ENCODE measurements around the gene UBE2M.

DNA sequence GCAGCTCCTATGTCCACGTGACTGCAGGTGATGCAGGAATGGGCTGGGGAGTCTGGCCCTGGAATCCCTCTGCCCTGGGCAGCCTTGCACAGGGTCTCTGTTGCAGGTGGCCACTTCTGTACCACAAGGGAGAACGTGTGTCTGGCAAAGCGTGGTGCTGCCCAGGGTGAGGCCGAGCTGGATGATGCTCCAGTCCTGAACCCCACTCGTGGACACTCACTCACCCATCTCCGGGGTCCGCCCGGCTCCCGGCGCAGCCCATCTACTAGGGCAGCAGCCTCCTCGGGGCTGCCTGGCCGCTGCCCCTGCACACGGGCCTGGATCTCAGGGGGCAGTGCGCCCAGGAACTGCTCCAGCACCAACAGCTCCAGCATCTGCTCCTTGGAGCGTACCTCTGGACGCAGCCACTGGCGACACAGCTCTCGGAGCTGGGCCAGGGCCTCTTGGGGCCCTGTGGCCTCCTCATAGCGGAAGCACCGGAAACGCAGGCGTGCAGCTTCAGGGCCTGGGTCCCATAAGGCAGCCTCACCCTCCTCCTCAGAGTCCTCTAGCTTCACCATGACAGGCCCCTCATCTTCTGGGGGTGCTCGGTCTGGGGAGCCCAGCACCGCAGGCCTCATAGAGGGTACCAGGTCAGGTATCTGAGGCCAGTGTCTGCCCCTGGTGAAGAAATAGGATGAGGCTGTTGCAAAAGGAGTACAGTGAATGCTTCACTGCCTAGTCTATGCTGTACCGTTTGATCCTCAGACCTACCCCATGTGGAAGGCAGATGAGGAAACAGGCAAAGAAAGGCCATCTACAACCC, 12.6 kb upstream of the UBE2M start:
- TF ChIP-seq, protein P1, sequence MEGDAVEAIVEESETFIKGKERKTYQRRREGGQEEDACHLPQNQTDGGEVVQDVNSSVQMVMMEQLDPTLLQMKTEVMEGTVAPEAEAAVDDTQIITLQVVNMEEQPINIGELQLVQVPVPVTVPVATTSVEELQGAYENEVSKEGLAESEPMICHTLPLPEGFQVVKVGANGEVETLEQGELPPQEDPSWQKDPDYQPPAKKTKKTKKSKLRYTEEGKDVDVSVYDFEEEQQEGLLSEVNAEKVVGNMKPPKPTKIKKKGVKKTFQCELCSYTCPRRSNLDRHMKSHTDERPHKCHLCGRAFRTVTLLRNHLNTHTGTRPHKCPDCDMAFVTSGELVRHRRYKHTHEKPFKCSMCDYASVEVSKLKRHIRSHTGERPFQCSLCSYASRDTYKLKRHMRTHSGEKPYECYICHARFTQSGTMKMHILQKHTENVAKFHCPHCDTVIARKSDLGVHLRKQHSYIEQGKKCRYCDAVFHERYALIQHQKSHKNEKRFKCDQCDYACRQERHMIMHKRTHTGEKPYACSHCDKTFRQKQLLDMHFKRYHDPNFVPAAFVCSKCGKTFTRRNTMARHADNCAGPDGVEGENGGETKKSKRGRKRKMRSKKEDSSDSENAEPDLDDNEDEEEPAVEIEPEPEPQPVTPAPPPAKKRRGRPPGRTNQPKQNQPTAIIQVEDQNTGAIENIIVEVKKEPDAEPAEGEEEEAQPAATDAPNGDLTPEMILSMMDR (IDR thresholded peaks at IDR 0.05; ENCODE audit: borderline replicate concordance, extremely low read depth, low read length, poor library complexity, severe bottlenecking), result no peak
- no peak for TF ChIP-seq EZH2 (IDR thresholded peaks at IDR 0.05; ENCODE audit: borderline replicate concordance, low read depth, low read length, severe bottlenecking)

All from DND-41 (cell line).